Retinal pigment epithelial cell (primary cell): ENCODE measurements around the gene PLXND1.
A peak's percentile ranks its signal among the peaks of the same experiment; 100 is the strongest.

Experiments
- DNase-seq: peaks from one replicate; pipeline ENCODE4 v3.0.0-alpha.2; 2010; ENCODE audit warnings: low read depth
- H3K4me3 ChIP-seq: 2 replicates; pipeline ENCODE4 v1.5.1; 2011; ENCODE audit warnings: mild to moderate bottlenecking, low read length, control low read depth, moderate library complexity
- TF ChIP-seq, protein P1 (sequence below): conservative IDR thresholded peaks from 2 replicates; pipeline ENCODE4 v1.5.1; 2011; ENCODE audit warnings: low read depth, low read length, control low read depth, inconsistent platforms

The PLXND1 gene

GRCh38 chr3:129561619-129562248 is 44.7 kb downstream of the PLXND1 start:
- TF ChIP-seq, protein P1, sequence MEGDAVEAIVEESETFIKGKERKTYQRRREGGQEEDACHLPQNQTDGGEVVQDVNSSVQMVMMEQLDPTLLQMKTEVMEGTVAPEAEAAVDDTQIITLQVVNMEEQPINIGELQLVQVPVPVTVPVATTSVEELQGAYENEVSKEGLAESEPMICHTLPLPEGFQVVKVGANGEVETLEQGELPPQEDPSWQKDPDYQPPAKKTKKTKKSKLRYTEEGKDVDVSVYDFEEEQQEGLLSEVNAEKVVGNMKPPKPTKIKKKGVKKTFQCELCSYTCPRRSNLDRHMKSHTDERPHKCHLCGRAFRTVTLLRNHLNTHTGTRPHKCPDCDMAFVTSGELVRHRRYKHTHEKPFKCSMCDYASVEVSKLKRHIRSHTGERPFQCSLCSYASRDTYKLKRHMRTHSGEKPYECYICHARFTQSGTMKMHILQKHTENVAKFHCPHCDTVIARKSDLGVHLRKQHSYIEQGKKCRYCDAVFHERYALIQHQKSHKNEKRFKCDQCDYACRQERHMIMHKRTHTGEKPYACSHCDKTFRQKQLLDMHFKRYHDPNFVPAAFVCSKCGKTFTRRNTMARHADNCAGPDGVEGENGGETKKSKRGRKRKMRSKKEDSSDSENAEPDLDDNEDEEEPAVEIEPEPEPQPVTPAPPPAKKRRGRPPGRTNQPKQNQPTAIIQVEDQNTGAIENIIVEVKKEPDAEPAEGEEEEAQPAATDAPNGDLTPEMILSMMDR: no peak
- DNase-seq: no peak
- H3K4me3 ChIP-seq: no peak overlapping the region

DNA sequence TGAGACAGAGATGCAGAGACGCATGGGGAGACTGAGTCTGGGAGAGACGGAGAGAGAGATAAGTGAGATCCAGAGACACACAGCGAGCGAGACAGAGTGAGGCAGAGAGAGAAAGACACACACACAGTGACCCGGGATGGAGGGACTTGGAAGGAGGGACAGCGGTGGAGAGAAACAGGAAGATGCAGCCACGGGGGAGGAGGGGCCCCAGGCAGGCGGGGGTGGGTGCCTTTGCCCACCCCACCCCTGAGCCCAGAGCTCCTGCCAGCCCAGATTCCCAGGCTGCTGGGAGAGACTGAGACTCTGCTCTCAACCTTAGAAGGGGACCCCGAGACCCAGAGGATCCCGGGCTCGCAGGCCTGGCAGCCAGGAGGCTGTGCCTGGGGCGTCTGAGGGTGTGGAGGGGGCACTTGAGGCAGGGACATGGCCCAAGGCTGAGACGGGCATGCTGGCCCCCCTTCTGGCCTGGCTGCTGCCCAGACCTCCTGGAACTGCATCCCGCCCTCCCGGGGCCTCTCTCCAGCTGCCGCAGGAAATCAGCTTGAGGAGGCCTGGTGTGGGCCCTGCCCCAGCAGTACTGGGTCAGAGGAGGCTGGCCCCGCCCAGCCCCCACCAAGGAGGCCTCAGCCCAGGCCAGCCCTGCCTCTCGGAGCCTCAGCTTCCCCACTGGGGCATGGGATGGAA is 45.4 kb downstream of the PLXND1 start:
- TF ChIP-seq, protein P1: no peak
- H3K4me3 ChIP-seq: no peak overlapping the region
- DNase-seq: peak; percentile 39

DNA sequence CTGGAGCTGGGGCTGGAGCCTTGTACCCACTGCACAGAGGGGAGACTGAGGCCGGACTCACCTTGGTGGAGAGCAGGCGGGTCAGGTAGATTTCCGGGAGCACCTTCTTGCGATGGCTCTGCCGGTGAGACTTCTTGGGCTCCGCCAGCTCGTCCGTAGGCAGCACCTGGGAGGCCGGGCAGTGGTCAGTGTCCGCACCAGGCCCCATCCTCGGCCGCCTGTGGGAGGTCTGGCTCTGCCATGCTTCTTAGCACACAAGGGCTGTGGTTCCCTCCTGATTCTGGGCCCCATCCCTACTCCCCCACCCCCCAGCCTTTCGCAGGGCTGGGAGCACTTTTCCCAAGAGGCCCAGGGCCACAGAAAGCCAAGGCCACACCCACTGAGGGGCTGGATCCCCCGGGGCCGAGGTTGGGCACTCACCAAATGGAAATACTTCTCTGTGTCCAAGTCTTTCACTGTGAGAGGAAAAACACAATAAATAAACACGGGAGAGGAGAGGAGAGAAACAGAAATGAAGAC is 46.1 kb downstream of the PLXND1 start:
- TF ChIP-seq, protein P1: no peak

GRCh38 chr3:129559565-129560079 is 46.9 kb downstream of the PLXND1 start:
- DNase-seq: no peak
- H3K4me3 ChIP-seq: no peak overlapping the region
- TF ChIP-seq, protein P1: no peak

More for the DNA sequence above, 46.1 kb downstream of the PLXND1 start:
- DNase-seq: no peak
- H3K4me3 ChIP-seq: no peak overlapping the region

- no peak for DNase-seq
- H3K4me3 ChIP-seq: no peak overlapping the region
- TF ChIP-seq, protein P1: no peak
Measured at GRCh38 chr3:129558772-129559564, 47.5 kb downstream of the PLXND1 start.

- TF ChIP-seq, protein P1: no peak
- H3K4me3 ChIP-seq: no peak overlapping the region
- no peak for DNase-seq
Measured at GRCh38 chr3:129558081-129558771, 48.2 kb downstream of the PLXND1 start.
